IPS DF 4.7 (cell line): ENCODE measurements around the gene YAE1.
A peak's percentile ranks its signal among the peaks of the same experiment; 100 is the strongest.

Experiments
- DNase-seq: peaks from one replicate; pipeline ENCODE4 v3.0.0-alpha.2; 2013; ENCODE audit warnings: low spot score; ENCODE audit errors: extremely low read depth

Gene YAE1

GRCh38 chr7:39554583-39555165, 11.5 kb upstream of the YAE1 start:
- DNase-seq, result no peak

GRCh38 chr7:39557222-39557621, 9.0 kb upstream of the YAE1 start:
- no peak for DNase-seq

- DNase-seq, result no peak
Measured at GRCh38 chr7:39557911-39558310, 8.3 kb upstream of the YAE1 start.

- no peak for DNase-seq
Measured at GRCh38 chr7:39560408-39560807, 5.8 kb upstream of the YAE1 start.

GRCh38 chr7:39560997-39561396, 5.2 kb upstream of the YAE1 start:
- DNase-seq, result no peak

- no peak for DNase-seq
Measured at GRCh38 chr7:39565538-39565937, 666 bp upstream of the YAE1 start.

- DNase-seq, result no peak
Measured at GRCh38 chr7:39567294-39567693, 1.1 kb downstream of the YAE1 start.

- no peak for DNase-seq
Measured at GRCh38 chr7:39574673-39575349, 8.6 kb downstream of the YAE1 start.

GRCh38 chr7:39577229-39577874, 11.1 kb downstream of the YAE1 start:
- DNase-seq, result no peak

GRCh38 chr7:39580149-39580874, 14.1 kb downstream of the YAE1 start:
- peak; percentile 94 for DNase-seq

GRCh38 chr7:39582536-39582935, 16.3 kb downstream of the YAE1 start:
- DNase-seq, result no peak

- no peak for DNase-seq
Measured at GRCh38 chr7:39583539-39583938, 17.3 kb downstream of the YAE1 start.

GRCh38 chr7:39587393-39587792, 21.2 kb downstream of the YAE1 start:
- no peak for DNase-seq

GRCh38 chr7:39588416-39588815, 22.2 kb downstream of the YAE1 start:
- DNase-seq, result no peak

- DNase-seq, result no peak
Measured at GRCh38 chr7:39589323-39590111, 23.3 kb downstream of the YAE1 start.

- no peak for DNase-seq
Measured at GRCh38 chr7:39592586-39592985, 26.4 kb downstream of the YAE1 start.

- DNase-seq, result no peak
Measured at GRCh38 chr7:39594988-39595620, 28.9 kb downstream of the YAE1 start.

GRCh38 chr7:39602351-39602750, 36.1 kb downstream of the YAE1 start:
- DNase-seq, result no peak

GRCh38 chr7:39603924-39604323, 37.7 kb downstream of the YAE1 start:
- no peak for DNase-seq

GRCh38 chr7:39605087-39605486, 38.9 kb downstream of the YAE1 start:
- DNase-seq, result no peak

- no peak for DNase-seq
Measured at GRCh38 chr7:39606352-39606751, 40.1 kb downstream of the YAE1 start.
